ENCODE data around the gene MRPS9. TPM values are rescaled to one million over a fixed set of nuclear protein-coding genes. Genes with fewer than 3 reads are reported as not detected.

MRPS9 gene
- total and polyA plus RNA-seq, 9 of the 15 experiments (the other 6 are each of a cell fraction or from before 2014, with no cell fraction given): 46.2 to 143 (median 65.6) TPM

DNA sequence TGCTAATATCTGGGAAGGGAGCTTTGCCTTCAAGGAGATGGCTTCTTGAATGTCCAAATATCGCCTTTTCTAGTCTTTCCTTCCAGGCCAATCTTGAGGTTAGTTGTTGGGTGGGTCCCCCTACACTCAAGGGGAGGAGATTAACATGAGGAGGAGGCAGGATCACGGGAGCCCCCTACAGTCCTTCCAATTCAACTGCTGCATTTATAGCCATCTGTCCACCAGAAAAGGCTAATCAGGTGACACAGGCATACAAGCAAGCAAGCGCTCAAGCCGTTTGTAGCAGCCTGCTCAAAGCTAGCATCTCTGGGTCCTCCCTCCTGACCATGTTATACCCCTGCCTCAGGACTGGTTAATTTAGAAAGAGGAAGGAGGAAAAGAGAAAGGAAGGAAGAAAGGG, 87.6 kb downstream of the MRPS9 start (continued):
- TF ChIP-seq, protein P1, sequence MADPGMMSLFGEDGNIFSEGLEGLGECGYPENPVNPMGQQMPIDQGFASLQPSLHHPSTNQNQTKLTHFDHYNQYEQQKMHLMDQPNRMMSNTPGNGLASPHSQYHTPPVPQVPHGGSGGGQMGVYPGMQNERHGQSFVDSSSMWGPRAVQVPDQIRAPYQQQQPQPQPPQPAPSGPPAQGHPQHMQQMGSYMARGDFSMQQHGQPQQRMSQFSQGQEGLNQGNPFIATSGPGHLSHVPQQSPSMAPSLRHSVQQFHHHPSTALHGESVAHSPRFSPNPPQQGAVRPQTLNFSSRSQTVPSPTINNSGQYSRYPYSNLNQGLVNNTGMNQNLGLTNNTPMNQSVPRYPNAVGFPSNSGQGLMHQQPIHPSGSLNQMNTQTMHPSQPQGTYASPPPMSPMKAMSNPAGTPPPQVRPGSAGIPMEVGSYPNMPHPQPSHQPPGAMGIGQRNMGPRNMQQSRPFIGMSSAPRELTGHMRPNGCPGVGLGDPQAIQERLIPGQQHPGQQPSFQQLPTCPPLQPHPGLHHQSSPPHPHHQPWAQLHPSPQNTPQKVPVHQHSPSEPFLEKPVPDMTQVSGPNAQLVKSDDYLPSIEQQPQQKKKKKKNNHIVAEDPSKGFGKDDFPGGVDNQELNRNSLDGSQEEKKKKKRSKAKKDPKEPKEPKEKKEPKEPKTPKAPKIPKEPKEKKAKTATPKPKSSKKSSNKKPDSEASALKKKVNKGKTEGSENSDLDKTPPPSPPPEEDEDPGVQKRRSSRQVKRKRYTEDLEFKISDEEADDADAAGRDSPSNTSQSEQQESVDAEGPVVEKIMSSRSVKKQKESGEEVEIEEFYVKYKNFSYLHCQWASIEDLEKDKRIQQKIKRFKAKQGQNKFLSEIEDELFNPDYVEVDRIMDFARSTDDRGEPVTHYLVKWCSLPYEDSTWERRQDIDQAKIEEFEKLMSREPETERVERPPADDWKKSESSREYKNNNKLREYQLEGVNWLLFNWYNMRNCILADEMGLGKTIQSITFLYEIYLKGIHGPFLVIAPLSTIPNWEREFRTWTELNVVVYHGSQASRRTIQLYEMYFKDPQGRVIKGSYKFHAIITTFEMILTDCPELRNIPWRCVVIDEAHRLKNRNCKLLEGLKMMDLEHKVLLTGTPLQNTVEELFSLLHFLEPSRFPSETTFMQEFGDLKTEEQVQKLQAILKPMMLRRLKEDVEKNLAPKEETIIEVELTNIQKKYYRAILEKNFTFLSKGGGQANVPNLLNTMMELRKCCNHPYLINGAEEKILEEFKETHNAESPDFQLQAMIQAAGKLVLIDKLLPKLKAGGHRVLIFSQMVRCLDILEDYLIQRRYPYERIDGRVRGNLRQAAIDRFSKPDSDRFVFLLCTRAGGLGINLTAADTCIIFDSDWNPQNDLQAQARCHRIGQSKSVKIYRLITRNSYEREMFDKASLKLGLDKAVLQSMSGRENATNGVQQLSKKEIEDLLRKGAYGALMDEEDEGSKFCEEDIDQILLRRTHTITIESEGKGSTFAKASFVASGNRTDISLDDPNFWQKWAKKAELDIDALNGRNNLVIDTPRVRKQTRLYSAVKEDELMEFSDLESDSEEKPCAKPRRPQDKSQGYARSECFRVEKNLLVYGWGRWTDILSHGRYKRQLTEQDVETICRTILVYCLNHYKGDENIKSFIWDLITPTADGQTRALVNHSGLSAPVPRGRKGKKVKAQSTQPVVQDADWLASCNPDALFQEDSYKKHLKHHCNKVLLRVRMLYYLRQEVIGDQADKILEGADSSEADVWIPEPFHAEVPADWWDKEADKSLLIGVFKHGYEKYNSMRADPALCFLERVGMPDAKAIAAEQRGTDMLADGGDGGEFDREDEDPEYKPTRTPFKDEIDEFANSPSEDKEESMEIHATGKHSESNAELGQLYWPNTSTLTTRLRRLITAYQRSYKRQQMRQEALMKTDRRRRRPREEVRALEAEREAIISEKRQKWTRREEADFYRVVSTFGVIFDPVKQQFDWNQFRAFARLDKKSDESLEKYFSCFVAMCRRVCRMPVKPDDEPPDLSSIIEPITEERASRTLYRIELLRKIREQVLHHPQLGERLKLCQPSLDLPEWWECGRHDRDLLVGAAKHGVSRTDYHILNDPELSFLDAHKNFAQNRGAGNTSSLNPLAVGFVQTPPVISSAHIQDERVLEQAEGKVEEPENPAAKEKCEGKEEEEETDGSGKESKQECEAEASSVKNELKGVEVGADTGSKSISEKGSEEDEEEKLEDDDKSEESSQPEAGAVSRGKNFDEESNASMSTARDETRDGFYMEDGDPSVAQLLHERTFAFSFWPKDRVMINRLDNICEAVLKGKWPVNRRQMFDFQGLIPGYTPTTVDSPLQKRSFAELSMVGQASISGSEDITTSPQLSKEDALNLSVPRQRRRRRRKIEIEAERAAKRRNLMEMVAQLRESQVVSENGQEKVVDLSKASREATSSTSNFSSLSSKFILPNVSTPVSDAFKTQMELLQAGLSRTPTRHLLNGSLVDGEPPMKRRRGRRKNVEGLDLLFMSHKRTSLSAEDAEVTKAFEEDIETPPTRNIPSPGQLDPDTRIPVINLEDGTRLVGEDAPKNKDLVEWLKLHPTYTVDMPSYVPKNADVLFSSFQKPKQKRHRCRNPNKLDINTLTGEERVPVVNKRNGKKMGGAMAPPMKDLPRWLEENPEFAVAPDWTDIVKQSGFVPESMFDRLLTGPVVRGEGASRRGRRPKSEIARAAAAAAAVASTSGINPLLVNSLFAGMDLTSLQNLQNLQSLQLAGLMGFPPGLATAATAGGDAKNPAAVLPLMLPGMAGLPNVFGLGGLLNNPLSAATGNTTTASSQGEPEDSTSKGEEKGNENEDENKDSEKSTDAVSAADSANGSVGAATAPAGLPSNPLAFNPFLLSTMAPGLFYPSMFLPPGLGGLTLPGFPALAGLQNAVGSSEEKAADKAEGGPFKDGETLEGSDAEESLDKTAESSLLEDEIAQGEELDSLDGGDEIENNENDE (IDR thresholded peaks at IDR 0.05; ENCODE audit: low read depth, low read length): no peak
- TF ChIP-seq FOS (IDR thresholded peaks at IDR 0.05; ENCODE audit: extremely low read depth, insufficient read length) (no peak), TRIM28 (IDR thresholded peaks at IDR 0.05) (no peak), DIDO1 (tag; IDR thresholded peaks at IDR 0.05; ENCODE audit: low read depth) (no peak), MIER1 (IDR thresholded peaks at IDR 0.05; ENCODE audit: low read depth) (no peak), ZNF133 (CRISPR knock-in tag; IDR thresholded peaks at IDR 0.05) (no peak)
- TF ChIP-seq, protein P2, sequence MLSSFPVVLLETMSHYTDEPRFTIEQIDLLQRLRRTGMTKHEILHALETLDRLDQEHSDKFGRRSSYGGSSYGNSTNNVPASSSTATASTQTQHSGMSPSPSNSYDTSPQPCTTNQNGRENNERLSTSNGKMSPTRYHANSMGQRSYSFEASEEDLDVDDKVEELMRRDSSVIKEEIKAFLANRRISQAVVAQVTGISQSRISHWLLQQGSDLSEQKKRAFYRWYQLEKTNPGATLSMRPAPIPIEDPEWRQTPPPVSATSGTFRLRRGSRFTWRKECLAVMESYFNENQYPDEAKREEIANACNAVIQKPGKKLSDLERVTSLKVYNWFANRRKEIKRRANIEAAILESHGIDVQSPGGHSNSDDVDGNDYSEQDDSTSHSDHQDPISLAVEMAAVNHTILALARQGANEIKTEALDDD (IDR thresholded peaks at IDR 0.05): 0 out of 2 replicates have a peak, but pooled peaks have one; percentile 37
- TF ChIP-seq, protein P3, sequence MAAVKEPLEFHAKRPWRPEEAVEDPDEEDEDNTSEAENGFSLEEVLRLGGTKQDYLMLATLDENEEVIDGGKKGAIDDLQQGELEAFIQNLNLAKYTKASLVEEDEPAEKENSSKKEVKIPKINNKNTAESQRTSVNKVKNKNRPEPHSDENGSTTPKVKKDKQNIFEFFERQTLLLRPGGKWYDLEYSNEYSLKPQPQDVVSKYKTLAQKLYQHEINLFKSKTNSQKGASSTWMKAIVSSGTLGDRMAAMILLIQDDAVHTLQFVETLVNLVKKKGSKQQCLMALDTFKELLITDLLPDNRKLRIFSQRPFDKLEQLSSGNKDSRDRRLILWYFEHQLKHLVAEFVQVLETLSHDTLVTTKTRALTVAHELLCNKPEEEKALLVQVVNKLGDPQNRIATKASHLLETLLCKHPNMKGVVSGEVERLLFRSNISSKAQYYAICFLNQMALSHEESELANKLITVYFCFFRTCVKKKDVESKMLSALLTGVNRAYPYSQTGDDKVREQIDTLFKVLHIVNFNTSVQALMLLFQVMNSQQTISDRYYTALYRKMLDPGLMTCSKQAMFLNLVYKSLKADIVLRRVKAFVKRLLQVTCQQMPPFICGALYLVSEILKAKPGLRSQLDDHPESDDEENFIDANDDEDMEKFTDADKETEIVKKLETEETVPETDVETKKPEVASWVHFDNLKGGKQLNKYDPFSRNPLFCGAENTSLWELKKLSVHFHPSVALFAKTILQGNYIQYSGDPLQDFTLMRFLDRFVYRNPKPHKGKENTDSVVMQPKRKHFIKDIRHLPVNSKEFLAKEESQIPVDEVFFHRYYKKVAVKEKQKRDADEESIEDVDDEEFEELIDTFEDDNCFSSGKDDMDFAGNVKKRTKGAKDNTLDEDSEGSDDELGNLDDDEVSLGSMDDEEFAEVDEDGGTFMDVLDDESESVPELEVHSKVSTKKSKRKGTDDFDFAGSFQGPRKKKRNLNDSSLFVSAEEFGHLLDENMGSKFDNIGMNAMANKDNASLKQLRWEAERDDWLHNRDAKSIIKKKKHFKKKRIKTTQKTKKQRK (IDR thresholded peaks at IDR 0.05; ENCODE audit: borderline replicate concordance, low read depth, low read length): no peak
- TF ChIP-seq, protein P4, sequence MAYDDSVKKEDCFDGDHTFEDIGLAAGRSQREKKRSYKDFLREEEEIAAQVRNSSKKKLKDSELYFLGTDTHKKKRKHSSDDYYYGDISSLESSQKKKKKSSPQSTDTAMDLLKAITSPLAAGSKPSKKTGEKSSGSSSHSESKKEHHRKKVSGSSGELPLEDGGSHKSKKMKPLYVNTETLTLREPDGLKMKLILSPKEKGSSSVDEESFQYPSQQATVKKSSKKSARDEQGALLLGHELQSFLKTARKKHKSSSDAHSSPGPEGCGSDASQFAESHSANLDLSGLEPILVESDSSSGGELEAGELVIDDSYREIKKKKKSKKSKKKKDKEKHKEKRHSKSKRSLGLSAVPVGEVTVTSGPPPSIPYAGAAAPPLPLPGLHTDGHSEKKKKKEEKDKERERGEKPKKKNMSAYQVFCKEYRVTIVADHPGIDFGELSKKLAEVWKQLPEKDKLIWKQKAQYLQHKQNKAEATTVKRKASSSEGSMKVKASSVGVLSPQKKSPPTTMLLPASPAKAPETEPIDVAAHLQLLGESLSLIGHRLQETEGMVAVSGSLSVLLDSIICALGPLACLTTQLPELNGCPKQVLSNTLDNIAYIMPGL (CRISPR knock-in tag; IDR thresholded peaks at IDR 0.05): no peak

Data from K562 (cell line).